Prostate gland (tissue), 2 donors: ENCODE data around the gene CD47.

Source experiments
- CTCF ChIP-seq, 4 experiments: fragments of 200-600 bp in 2 of 4; fragments of 450-650 bp in 2 of 4; sonication (generic) in 2 of 4; IDR thresholded peaks; 1 replicate in 3 of 4; 2 replicates in 1 of 4; pipeline ENCODE4 v1.5.1; 2016 to 2019; ENCODE audit warnings: antibody characterized with exemption in 4 of 4, mild to moderate bottlenecking in 2 of 4, moderate library complexity in 2 of 4
- POLR2A ChIP-seq: fragments of 450-650 bp; IDR thresholded peaks from one replicate; pipeline ENCODE4 v1.6.1; 2016; ENCODE audit warnings: antibody characterized with exemption, mild to moderate bottlenecking
- POLR2AphosphoS5 ChIP-seq: sonication (generic); formaldehyde crosslinking; IDR thresholded peaks from one replicate; pipeline ENCODE4 v1.6.1; 2017; ENCODE audit warnings: antibody characterized with exemption

GRCh38 chr3:108041253-108041652 is 49.6 kb downstream of the CD47 start:
- TF ChIP-seq CTCF (IDR thresholded peaks at IDR 0.05), result no peak
- TF ChIP-seq POLR2AphosphoS5, result no peak
- TF ChIP-seq POLR2A, result no peak
